ENCODE measurements around the gene F11R.
"Not testable (repeated sequence)": the region's sequence is repeated elsewhere in the genome, so short reads cannot be mapped to it uniquely, and the experiment has no call there.

F11R gene

GRCh38 chr1:160996178-160996577, 24.8 kb downstream of the F11R start:
- Histone ChIP-seq H3K4me1 (ENCODE audit: insufficient read depth, poor library complexity, severe bottlenecking) (peaks cover 22% of the 10 kb centered on the region), H3K36me3 (ENCODE audit: low read depth) (peaks cover 39% of the 10 kb centered on the region), H3K27ac (ENCODE audit: poor library complexity, severe bottlenecking) (peak overlapping the region; percentile 70), H3K4me3 (ENCODE audit: severe bottlenecking) (no peak overlapping the region), H3K27me3 (ENCODE audit: insufficient read depth, poor library complexity, severe bottlenecking) (no peaks in the 10 kb centered on the region), H3K9me3 (ENCODE audit: severe bottlenecking) (no peaks in the 10 kb centered on the region)
- no peak for DNase-seq (ENCODE audit: low spot score)
- ATAC-seq (ENCODE audit: low read depth), result peak; percentile 89
- TF ChIP-seq, protein P1, sequence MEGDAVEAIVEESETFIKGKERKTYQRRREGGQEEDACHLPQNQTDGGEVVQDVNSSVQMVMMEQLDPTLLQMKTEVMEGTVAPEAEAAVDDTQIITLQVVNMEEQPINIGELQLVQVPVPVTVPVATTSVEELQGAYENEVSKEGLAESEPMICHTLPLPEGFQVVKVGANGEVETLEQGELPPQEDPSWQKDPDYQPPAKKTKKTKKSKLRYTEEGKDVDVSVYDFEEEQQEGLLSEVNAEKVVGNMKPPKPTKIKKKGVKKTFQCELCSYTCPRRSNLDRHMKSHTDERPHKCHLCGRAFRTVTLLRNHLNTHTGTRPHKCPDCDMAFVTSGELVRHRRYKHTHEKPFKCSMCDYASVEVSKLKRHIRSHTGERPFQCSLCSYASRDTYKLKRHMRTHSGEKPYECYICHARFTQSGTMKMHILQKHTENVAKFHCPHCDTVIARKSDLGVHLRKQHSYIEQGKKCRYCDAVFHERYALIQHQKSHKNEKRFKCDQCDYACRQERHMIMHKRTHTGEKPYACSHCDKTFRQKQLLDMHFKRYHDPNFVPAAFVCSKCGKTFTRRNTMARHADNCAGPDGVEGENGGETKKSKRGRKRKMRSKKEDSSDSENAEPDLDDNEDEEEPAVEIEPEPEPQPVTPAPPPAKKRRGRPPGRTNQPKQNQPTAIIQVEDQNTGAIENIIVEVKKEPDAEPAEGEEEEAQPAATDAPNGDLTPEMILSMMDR (IDR thresholded peaks at IDR 0.05; ENCODE audit: poor library complexity, severe bottlenecking), result no peak

DNA sequence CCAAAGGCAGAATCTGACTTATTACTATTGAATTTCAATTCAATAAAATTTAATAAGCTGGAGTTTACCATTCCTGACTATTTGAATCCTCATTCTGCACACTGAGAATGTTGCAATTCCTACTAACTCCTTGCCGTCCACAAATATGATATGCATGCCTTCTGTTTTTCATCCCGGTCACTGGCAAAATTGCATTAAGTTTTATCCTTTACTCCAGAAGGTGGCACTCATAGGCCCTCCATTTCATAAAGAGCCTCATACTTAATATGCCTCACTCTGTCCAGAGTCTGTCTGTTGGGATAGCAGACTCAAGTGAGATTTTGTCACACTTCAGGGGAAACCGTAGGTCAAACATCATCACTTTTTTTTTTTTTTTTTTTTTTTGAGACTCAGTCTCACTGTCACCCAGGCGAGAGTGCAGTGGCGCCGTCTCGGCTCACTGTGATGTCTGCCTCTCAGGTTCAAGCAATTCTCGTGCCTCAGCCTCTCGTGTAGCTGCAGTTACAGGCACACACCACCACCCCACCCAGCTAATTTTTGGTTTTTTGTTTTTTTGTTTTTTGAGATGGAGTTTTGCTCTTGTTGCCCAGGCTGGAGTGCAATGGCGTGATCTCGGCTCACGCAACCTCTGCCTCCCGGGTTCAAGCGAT, 27.3 kb downstream of the F11R start:
- ATAC-seq (ENCODE audit: low read depth), result peak; percentile 21; the same call in 1 of the 3 replicates
- Histone ChIP-seq H3K27ac (ENCODE audit: poor library complexity, severe bottlenecking) (no peak overlapping the region), H3K4me1 (ENCODE audit: insufficient read depth, poor library complexity, severe bottlenecking) (peaks cover 22% of the 10 kb centered on the region), H3K27me3 (ENCODE audit: insufficient read depth, poor library complexity, severe bottlenecking) (no peaks in the 10 kb centered on the region), H3K36me3 (ENCODE audit: low read depth) (peaks cover 14% of the 10 kb centered on the region), H3K4me3 (ENCODE audit: severe bottlenecking) (no peak overlapping the region), H3K9me3 (ENCODE audit: severe bottlenecking) (no peaks in the 10 kb centered on the region)
- TF ChIP-seq, protein P1 (IDR thresholded peaks at IDR 0.05; ENCODE audit: poor library complexity, severe bottlenecking), result peak; percentile 50
- DNase-seq (ENCODE audit: low spot score), result no peak

- ATAC-seq (ENCODE audit: low read depth); H3K9me3 ChIP-seq (ENCODE audit: severe bottlenecking); H3K4me3 ChIP-seq (ENCODE audit: severe bottlenecking); DNase-seq (ENCODE audit: low spot score); H3K27ac ChIP-seq (ENCODE audit: poor library complexity, severe bottlenecking); H3K36me3 ChIP-seq (ENCODE audit: low read depth); H3K27me3 ChIP-seq (ENCODE audit: insufficient read depth, poor library complexity, severe bottlenecking): not testable (repeated sequence)
- H3K4me1 ChIP-seq (ENCODE audit: insufficient read depth, poor library complexity, severe bottlenecking), result peaks cover 22% of the 10 kb centered on the region
Observed at GRCh38 chr1:160992036-160992435, 28.9 kb downstream of the F11R start.

GRCh38 chr1:160987359-160988050, 33.4 kb downstream of the F11R start:
- no peaks in the 10 kb centered on the region; the same call in 1 of the 2 replicates for H3K36me3 ChIP-seq (ENCODE audit: low read depth)
- TF ChIP-seq, protein P1 (IDR thresholded peaks at IDR 0.05; ENCODE audit: poor library complexity, severe bottlenecking), result no peak
- no peaks in the 10 kb centered on the region for H3K9me3 ChIP-seq (ENCODE audit: severe bottlenecking)
- no peaks in the 10 kb centered on the region for H3K27me3 ChIP-seq (ENCODE audit: insufficient read depth, poor library complexity, severe bottlenecking)
- no peak overlapping the region for H3K4me3 ChIP-seq (ENCODE audit: severe bottlenecking)
- DNase-seq (ENCODE audit: low spot score), result no peak
- no peak overlapping the region for H3K27ac ChIP-seq (ENCODE audit: poor library complexity, severe bottlenecking)
- H3K4me1 ChIP-seq (ENCODE audit: insufficient read depth, poor library complexity, severe bottlenecking), result peaks cover 3% of the 10 kb centered on the region
- ATAC-seq (ENCODE audit: low read depth), result no peak

- Histone ChIP-seq H3K27ac (ENCODE audit: poor library complexity, severe bottlenecking) (no peak overlapping the region), H3K4me3 (ENCODE audit: severe bottlenecking) (no peak overlapping the region), H3K4me1 (ENCODE audit: insufficient read depth, poor library complexity, severe bottlenecking) (no peaks in the 10 kb centered on the region), H3K9me3 (ENCODE audit: severe bottlenecking) (no peaks in the 10 kb centered on the region), H3K27me3 (ENCODE audit: insufficient read depth, poor library complexity, severe bottlenecking) (peaks cover 13% of the 10 kb centered on the region), H3K36me3 (ENCODE audit: low read depth) (no peaks in the 10 kb centered on the region; the same call in 1 of the 2 replicates)
- DNase-seq (ENCODE audit: low spot score), result no peak
- TF ChIP-seq, protein P1 (IDR thresholded peaks at IDR 0.05; ENCODE audit: poor library complexity, severe bottlenecking), result no peak
- ATAC-seq (ENCODE audit: low read depth), result no peak
Observed at GRCh38 chr1:160985723-160986122, 35.2 kb downstream of the F11R start.
